Neural cell (in vitro differentiated cells): Measurements from ENCODE around the gene TGFBI. TPM values are rescaled to one million over a fixed set of nuclear protein-coding genes. Genes with fewer than 3 reads are reported as not detected.

Source experiments
- H2AFZ ChIP-seq: fragments of 200-600, 300-800 bp; sonication (generic), shearing (Covaris generic); 2 replicates; pipeline ENCODE4 v1.6.0; 2014; ENCODE audit warnings: low read depth, mild to moderate bottlenecking, antibody characterized with exemption, low read length, moderate library complexity
- H3F3A ChIP-seq: fragments of 200-600 bp; shearing (Covaris generic); 2 replicates; pipeline ENCODE4 v1.6.1; 2016; ENCODE audit warnings: mild to moderate bottlenecking, moderate library complexity, mixed read lengths, antibody characterized with exemption, low read length; ENCODE audit not compliant: insufficient read depth, poor library complexity, severe bottlenecking
- H3K27ac ChIP-seq: fragments of 200-600, 300-800 bp; sonication (generic), shearing (Covaris generic); 2 replicates; pipeline ENCODE4 v1.5.1; 2014; ENCODE audit warnings: mild to moderate bottlenecking, low read length, moderate library complexity
- H3K27me3 ChIP-seq: fragments of 300-800, 200-600 bp; sonication (generic), shearing (Covaris generic); 2 replicates; pipeline ENCODE4 v1.6.0; 2014; ENCODE audit warnings: mild to moderate bottlenecking, low read depth, low read length, moderate library complexity; ENCODE audit not compliant: insufficient read depth
- H3K36me3 ChIP-seq: fragments of 300-800, 200-600 bp; sonication (generic), shearing (Covaris generic); 2 replicates; pipeline ENCODE4 v1.5.1; 2014; ENCODE audit warnings: mild to moderate bottlenecking, antibody characterized with exemption, low read length, moderate library complexity; ENCODE audit not compliant: insufficient read depth
- H3K4me2 ChIP-seq: fragments of 300-800, 200-600 bp; sonication (generic), shearing (Covaris generic); 2 replicates; pipeline ENCODE4 v1.6.0; 2014; ENCODE audit warnings: mild to moderate bottlenecking, low read length
- H3K4me3 ChIP-seq: fragments of 300-800, 200-600 bp; sonication (generic), shearing (Covaris generic); 2 replicates; pipeline ENCODE4 v1.5.1; 2014; ENCODE audit warnings: mild to moderate bottlenecking, low read length, moderate library complexity
- H3K79me2 ChIP-seq: fragments of 200-600 bp; shearing (Covaris generic); replicated peaks from 2 replicates; pipeline ENCODE4 v1.6.0; 2014; ENCODE audit warnings: mild to moderate bottlenecking, low read length, moderate library complexity; ENCODE audit not compliant: insufficient read depth
- H3K9ac ChIP-seq: fragments of 300-800, 200-600 bp; sonication (generic), shearing (Covaris generic); 2 replicates; pipeline ENCODE4 v1.6.1; 2016; ENCODE audit warnings: mild to moderate bottlenecking, low read length, mixed read lengths
- H3K9me2 ChIP-seq: fragments of 200-600 bp; shearing (Covaris generic); 2 replicates; pipeline ENCODE4 v1.6.1; 2016; ENCODE audit warnings: mild to moderate bottlenecking, low read length, mixed read lengths; ENCODE audit not compliant: insufficient read depth
- H3K9me3 ChIP-seq: fragments of 200-600, 300-800 bp; sonication (generic), shearing (Covaris generic); 2 replicates; pipeline ENCODE4 v1.6.1; 2016; ENCODE audit warnings: mild to moderate bottlenecking, mixed run types, low read length, moderate library complexity, mixed read lengths
- H4K20me1 ChIP-seq: fragments of 200-600 bp; shearing (Covaris generic); 2 replicates; pipeline ENCODE4 v1.6.1; 2016; ENCODE audit warnings: mild to moderate bottlenecking, mixed run types; ENCODE audit not compliant: insufficient read depth
- CTCF ChIP-seq: fragments of 450-650 bp; IDR thresholded peaks from 2 replicates; pipeline ENCODE4 v1.5.1; 2014; ENCODE audit warnings: antibody characterized with exemption, mild to moderate bottlenecking, moderate library complexity; ENCODE audit not compliant: poor library complexity, severe bottlenecking
- EP300 ChIP-seq: fragments of 450-650 bp; conservative IDR thresholded peaks from 2 replicates; pipeline ENCODE4 v1.6.1; 2014; ENCODE audit warnings: antibody characterized with exemption, mild to moderate bottlenecking, moderate library complexity; ENCODE audit not compliant: poor library complexity, severe bottlenecking
- EZH2 ChIP-seq: fragments of 200-600, 300-800 bp; shearing (Covaris generic), sonication (generic); IDR thresholded peaks from 2 replicates; pipeline ENCODE4 v1.6.1; 2014; ENCODE audit warnings: antibody characterized with exemption, low read length, borderline replicate concordance, mild to moderate bottlenecking; ENCODE audit not compliant: insufficient read depth, poor library complexity, severe bottlenecking
- MXI1 ChIP-seq: fragments of 450-650 bp; conservative IDR thresholded peaks from 2 replicates; pipeline ENCODE4 v1.6.1; 2014; ENCODE audit warnings: antibody characterized with exemption, mild to moderate bottlenecking; ENCODE audit not compliant: poor library complexity, severe bottlenecking
- POLR2AphosphoS5 ChIP-seq: IDR thresholded peaks from 2 replicates; pipeline ENCODE4 v1.6.1; 2012
- RAD21 ChIP-seq: fragments of 450-650 bp; conservative IDR thresholded peaks from 2 replicates; pipeline ENCODE4 v1.6.1; 2014; ENCODE audit warnings: antibody characterized with exemption, mild to moderate bottlenecking, moderate library complexity
- SMC3 ChIP-seq: fragments of 450-650 bp; conservative IDR thresholded peaks from 2 replicates; pipeline ENCODE4 v1.6.1; 2014; ENCODE audit warnings: antibody characterized with exemption, mild to moderate bottlenecking, moderate library complexity; ENCODE audit not compliant: poor library complexity
- TAF1 ChIP-seq: IDR thresholded peaks from 2 replicates; pipeline ENCODE4 v1.6.1; 2012; ENCODE audit warnings: low read depth
- polyA plus RNA-seq: library from polyadenylated mRNA; depleted of rRNA; stranded (reverse); fragments of >200 nt; gene quantifications from 2 replicates; pipeline ENCODE4 v1.2.3, GENCODE V29; 2014
- TF ChIP-seq, protein P1 (sequence below): IDR thresholded peaks from 2 replicates; pipeline ENCODE4 v1.6.1; 2012; ENCODE audit warnings: borderline replicate concordance

TGFBI gene
- polyA plus RNA-seq, 1 donor from 2014 or later: 0.71 TPM

- Histone ChIP-seq H3K36me3 (no peaks in the 10 kb centered on the region), H3K9me2 (no peaks in the 10 kb centered on the region), H3F3A (no peaks in the 10 kb centered on the region), H3K27ac (no peak overlapping the region), H4K20me1 (no peaks in the 10 kb centered on the region), H3K4me2 (no peak overlapping the region), H3K9me3 (no peaks in the 10 kb centered on the region), H3K79me2 (no peaks in the 10 kb centered on the region), H2AFZ (no peak overlapping the region), H3K4me3 (no peak overlapping the region), H3K27me3 (no peaks in the 10 kb centered on the region), H3K9ac (no peak overlapping the region)
- TF ChIP-seq SMC3 (no peak), EP300 (no peak), EZH2 (no peak), RAD21 (no peak), MXI1 (no peak), POLR2AphosphoS5 (no peak)
- TF ChIP-seq, protein P1, sequence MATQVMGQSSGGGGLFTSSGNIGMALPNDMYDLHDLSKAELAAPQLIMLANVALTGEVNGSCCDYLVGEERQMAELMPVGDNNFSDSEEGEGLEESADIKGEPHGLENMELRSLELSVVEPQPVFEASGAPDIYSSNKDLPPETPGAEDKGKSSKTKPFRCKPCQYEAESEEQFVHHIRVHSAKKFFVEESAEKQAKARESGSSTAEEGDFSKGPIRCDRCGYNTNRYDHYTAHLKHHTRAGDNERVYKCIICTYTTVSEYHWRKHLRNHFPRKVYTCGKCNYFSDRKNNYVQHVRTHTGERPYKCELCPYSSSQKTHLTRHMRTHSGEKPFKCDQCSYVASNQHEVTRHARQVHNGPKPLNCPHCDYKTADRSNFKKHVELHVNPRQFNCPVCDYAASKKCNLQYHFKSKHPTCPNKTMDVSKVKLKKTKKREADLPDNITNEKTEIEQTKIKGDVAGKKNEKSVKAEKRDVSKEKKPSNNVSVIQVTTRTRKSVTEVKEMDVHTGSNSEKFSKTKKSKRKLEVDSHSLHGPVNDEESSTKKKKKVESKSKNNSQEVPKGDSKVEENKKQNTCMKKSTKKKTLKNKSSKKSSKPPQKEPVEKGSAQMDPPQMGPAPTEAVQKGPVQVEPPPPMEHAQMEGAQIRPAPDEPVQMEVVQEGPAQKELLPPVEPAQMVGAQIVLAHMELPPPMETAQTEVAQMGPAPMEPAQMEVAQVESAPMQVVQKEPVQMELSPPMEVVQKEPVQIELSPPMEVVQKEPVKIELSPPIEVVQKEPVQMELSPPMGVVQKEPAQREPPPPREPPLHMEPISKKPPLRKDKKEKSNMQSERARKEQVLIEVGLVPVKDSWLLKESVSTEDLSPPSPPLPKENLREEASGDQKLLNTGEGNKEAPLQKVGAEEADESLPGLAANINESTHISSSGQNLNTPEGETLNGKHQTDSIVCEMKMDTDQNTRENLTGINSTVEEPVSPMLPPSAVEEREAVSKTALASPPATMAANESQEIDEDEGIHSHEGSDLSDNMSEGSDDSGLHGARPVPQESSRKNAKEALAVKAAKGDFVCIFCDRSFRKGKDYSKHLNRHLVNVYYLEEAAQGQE: no peak
These were observed 59.4 kb downstream of the TGFBI start for GRCh38 chr5:136087961-136088871.

DNA sequence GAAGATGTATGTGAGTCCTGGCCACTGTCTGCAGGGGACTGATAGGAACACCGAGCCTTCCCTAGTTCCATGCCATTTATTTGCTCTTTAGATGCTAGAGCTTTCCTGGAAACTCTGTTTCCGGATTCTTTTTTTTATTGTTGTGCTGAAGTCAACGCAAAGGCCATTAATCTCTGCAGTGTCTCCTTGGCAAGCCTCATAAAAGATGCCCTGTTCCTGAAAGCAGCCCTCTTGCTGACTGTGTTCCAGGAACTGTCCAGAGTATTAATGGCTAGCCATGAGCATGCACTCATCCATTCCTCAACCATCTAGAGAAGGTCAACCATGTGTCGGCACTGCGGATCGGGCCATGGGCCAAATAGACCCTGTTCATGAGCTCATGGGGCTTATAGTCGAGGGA, 61.0 kb downstream of the TGFBI start:
- no peak overlapping the region for H3K4me3 ChIP-seq
- no peaks in the 10 kb centered on the region for H4K20me1 ChIP-seq
- TF ChIP-seq POLR2AphosphoS5 (no peak), MXI1 (no peak), CTCF (no peak), EZH2 (no peak), TAF1 (no peak), RAD21 (no peak), SMC3 (no peak), EP300 (no peak)
- TF ChIP-seq, protein P1: no peak

More for the DNA sequence above, 61.0 kb downstream of the TGFBI start:
- H3K36me3 ChIP-seq: no peaks in the 10 kb centered on the region
- H3F3A ChIP-seq: no peaks in the 10 kb centered on the region
- no peaks in the 10 kb centered on the region for H3K9me3 ChIP-seq
- H3K79me2 ChIP-seq: no peaks in the 10 kb centered on the region
- H3K27me3 ChIP-seq: no peaks in the 10 kb centered on the region
- H3K27ac ChIP-seq: no peak overlapping the region
- H3K9me2 ChIP-seq: no peaks in the 10 kb centered on the region
- H3K9ac ChIP-seq: no peak overlapping the region
- H3K4me2 ChIP-seq: no peak overlapping the region
- H2AFZ ChIP-seq: no peak overlapping the region
